GM12891 (cell line): ENCODE results near the gene ATP1A3.

Experiments
- POLR2A ChIP-seq: IDR thresholded peaks from 2 replicates; pipeline ENCODE4 v1.6.1; 2011; ENCODE audit warnings: low read depth, low read length, control low read depth
- POLR2AphosphoS5 ChIP-seq: IDR thresholded peaks from 2 replicates; pipeline ENCODE4 v1.6.1; 2011; ENCODE audit warnings: low read depth, low read length, control low read depth
- SPI1 ChIP-seq: IDR thresholded peaks from 2 replicates; pipeline ENCODE4 v1.6.1; 2011; ENCODE audit warnings: low read depth, low read length, control low read depth
- TAF1 ChIP-seq: IDR thresholded peaks from 2 replicates; pipeline ENCODE4 v1.6.1; 2011; ENCODE audit warnings: low read depth, low read length, control low read depth

- TF ChIP-seq POLR2AphosphoS5 (no peak), POLR2A (no peak), TAF1 (no peak), SPI1 (no peak)
These were observed 66.4 kb downstream of the ATP1A3 start for GRCh38 chr19:41927497-41928192.
